COR-L47 (cell line): ENCODE data around the gene GSTP1.

ENCODE experiments used
- DNase-seq: peaks from one replicate; lab custom pipeline; 2025; lab: John Stamatoyannopoulos, UW

Gene GSTP1

DNA sequence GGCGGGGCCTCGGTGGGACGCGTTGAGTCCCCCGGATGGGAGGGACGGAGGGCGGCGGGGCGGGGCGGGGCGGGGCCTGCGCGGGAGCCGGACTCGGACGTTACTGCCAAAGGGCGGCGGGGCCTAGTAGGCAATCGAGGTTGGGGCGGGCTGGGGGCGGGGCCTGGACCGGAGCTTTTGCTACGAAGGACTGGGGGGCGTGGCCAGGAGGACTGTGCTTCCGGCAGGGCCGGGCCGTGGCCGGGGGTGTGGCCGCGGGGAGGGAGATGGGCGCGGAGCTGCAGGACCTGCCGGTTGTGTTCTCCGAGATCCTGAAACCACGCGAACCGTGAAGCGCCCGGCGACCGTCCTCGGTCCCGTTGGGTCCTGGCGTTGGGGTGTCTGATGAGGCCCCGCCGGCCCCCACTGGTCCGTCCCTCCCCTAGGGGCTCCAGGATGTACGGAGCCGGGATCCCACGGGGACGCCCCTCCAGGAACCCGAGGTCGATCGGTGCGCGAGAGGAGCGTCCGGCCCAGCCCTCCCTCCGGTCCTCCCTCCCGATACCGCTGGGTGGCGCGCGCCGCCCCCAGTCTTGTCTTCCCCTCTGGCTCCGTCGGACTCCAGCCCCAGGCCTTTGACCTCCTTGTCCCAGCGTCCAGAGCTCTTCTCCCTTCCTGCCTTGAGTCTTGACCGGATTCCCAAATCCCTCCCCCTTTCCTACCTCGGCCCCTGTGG lies 46.8 kb downstream of the GSTP1 start:
- peak; percentile 97 for DNase-seq

DNA sequence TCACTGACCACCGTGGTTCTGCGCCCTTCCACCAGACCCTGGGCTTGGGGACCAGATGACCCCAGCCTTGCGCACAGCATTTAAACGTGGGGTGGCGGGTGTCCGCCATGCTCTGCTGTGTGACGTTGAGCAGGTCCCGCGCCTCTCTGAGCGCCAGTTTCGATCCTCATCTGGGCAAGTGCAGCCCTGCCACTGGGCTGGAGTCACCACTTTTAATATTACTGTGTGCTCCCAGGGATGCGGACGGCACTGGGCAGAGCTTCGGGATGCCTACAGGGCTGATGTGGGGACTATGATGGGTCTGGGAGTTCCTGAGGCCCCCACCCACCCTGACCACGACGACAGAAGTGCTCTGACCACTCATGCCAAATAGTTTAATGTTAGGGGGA lies 47.3 kb downstream of the GSTP1 start:
- DNase-seq, result no peak

GRCh38 chr11:67631411-67631810 lies 47.8 kb downstream of the GSTP1 start:
- DNase-seq, result no peak

- DNase-seq, result no peak
These were observed 48.2 kb downstream of the GSTP1 start for GRCh38 chr11:67631853-67632174.

- DNase-seq, result no peak
These were observed 48.8 kb downstream of the GSTP1 start for GRCh38 chr11:67632175-67632981.

DNA sequence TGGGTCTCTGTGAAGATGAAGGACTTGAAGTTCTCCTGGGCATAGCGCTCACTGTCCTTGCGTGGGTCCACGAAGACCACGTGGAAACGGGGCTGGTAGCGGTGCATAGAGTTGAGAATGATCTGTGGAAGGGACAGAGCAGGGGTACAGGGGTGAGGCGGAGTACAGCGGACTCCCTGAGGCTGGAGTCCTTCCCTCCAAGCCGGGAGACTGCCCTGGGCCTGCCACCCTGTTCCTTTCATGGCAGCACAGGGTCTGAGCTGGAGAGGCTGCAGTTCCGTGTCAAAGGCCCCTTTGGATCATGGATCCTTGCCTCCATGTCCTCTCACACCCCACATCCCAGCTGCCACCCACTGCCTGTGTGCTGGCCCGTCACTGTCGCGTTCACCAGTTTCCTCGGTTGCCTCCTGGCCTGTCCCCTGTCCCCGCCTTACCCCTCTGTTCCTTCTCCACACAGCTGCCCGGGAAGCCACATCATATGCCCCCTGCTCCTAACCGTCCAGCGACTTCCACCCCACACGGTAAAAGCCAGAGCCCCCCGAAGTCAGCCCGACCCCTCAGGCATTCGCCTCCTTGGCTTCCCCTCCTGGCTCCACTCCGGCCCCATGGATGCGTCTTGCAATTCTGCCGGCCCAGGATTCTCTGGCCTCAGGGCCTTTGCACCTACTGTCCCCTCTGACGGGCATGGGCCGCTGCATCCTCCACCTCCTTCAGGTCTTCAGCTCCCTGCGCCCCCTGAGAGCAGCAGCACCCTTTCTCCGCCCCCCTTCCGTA lies 49.6 kb downstream of the GSTP1 start:
- DNase-seq, result no peak

DNA sequence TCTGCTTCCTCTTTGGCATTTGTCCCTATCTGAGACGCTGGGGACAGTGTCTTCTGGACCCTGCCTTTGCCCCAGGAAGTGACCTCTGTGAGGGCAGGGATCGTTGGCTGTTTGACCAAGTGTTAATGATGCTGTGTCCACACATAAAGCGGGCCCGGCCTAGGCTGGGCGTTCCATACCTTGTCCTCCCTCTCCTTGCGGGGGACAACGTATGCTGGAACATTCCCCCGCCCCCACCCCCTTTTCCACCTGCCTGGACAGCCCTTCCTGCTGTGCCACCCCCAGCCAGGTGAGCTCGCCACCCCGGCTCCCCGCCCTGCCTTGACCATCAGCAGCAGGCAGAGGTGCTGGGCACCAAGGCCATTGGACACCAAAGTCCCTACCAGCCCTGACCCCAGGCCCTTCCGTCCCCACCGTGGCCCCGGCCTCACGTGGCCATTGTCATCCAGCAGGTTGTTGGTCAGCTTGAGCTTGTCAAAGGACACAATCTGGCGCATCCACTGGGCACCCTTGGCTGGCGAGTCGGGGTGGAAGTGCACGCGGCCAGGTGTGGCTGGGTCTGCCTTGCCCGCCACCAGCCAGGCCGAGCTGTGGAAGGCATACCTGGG lies 50.2 kb downstream of the GSTP1 start:
- DNase-seq, result no peak

- no peak for DNase-seq
These were observed 51.0 kb downstream of the GSTP1 start for GRCh38 chr11:67634366-67635230.

- DNase-seq, result no peak
These were observed 51.6 kb downstream of the GSTP1 start for GRCh38 chr11:67635231-67635521.
